Keratinocyte (primary cell): Measurements from ENCODE around the gene KRT73.

ENCODE experiments used
- CTCF ChIP-seq, 3 experiments: IDR thresholded peaks in 1 of 3; conservative IDR thresholded peaks in 1 of 3; optimal IDR thresholded peaks in 1 of 3; 2 replicates in 2 of 3; 3 replicates in 1 of 3; pipeline versions ENCODE3 to v1.5.1; 2011; ENCODE audit warnings: low read length in 3 of 3, mild to moderate bottlenecking in 3 of 3, moderate library complexity in 2 of 3, control low read depth in 1 of 3, inconsistent platforms in 1 of 3; ENCODE audit not compliant: insufficient read depth in 2 of 3; ENCODE audit errors: extremely low read depth in 1 of 3
- EZH2 ChIP-seq: IDR thresholded peaks from one replicate; pipeline ENCODE4 v1.6.1; 2012; ENCODE audit warnings: inconsistent platforms, mild to moderate bottlenecking, low read length, moderate library complexity

DNA sequence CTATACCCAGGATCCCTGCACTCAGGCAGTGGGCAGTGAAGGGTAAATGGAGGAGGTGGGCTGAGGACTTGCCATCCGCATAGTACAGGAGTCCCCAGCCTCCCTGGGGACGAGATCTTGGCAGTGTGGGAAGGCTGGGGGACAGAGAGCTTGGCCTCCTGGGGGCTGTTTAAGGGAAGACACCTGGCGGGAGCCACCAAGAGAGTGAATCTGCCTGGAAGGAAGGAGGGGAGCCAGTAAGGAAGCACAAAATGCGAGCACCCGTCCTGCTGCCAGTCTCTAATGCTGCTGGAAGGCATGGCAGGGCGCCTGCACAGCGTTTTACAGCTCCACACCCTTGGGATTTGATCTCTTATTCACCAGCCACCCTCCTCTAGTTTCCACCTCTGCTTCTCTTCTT lies 41.0 kb upstream of the KRT73 start:
- TF ChIP-seq CTCF (optimal IDR thresholded peaks at IDR 0.05 in 1 of 3, IDR thresholded peaks at IDR 0.05 in 1 of 3, conservative IDR thresholded peaks at IDR 0.05 in 1 of 3; ENCODE audit: extremely low read depth in 1 of 3, insufficient read depth in 2 of 3, low read length in 3 of 3) (no peak), EZH2 (no peak)
